ENCODE data around the gene CTSV.
"Not testable (repeated sequence)": the region's sequence is repeated elsewhere in the genome, so short reads cannot be mapped to it uniquely, and the experiment has no call there.

Gene CTSV

GRCh38 chr9:97038611-97039513 is at the start of gene CTSV:
Gene CTSV, minus strand, starts transcription at chr9:97039142. Its CDS starts 1,099 bp downstream, at chr9:97038043.
- H3K4me3 ChIP-seq = peak within 1 kb of the TSS; percentile 18 to 57 (median 50)
- peak within 1 kb of the TSS in 12 of 21 experiments; percentile 11 to 67 (median 44) for H3K27ac ChIP-seq

- not testable (repeated sequence) for H3K4me3 ChIP-seq, H3K27ac ChIP-seq
Observed at GRCh38 chr9:97087668-97088215, 48.8 kb upstream of the CTSV start.

DNA sequence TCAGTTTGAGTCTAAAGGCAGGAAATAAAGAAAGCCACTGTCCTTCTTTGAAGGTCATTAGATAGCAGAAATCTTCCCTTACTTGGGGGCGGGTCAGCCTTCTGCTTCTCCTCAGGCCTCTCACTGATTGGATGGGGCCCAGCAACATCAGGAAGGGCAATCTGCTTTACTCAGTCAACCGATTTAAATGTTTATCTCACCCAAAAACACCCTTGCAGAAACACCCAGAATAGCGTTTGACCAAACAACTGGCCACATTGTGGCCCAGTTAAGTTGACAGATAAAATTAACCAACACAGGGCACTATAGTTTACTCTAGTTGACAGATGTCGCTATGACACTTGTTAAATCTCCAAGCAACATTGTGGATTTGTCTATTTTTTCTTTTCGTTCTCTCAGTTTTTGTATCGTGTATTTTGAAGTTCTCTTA is 45.6 kb upstream of the CTSV start:
- not testable (repeated sequence) for H3K27ac ChIP-seq

DNA sequence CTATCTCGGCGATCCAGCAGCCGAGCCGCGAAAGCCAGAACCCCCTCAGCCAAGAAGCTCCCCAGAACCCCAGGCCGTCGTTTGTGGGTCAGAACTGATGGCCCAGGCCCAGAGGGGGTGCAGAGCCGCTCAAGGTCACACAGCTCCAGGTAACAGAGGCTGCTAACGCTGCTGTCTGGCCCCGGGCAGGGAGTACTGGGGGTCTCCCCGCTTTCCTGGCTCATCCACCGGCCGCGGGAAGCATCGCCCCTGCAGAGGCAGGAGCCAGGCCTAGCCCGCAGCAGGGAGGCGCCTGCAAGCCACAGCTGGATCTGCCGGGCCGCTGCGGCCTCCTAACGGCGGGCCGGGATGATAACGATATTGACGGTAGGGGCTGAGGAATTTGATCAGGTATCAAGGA is 39.4 kb upstream of the CTSV start:
- Histone ChIP-seq H3K4me3 (no peak overlapping the region), H3K27ac (no peak overlapping the region)

More for the DNA sequence above, 45.6 kb upstream of the CTSV start:
- not testable (repeated sequence) for H3K4me3 ChIP-seq

DNA sequence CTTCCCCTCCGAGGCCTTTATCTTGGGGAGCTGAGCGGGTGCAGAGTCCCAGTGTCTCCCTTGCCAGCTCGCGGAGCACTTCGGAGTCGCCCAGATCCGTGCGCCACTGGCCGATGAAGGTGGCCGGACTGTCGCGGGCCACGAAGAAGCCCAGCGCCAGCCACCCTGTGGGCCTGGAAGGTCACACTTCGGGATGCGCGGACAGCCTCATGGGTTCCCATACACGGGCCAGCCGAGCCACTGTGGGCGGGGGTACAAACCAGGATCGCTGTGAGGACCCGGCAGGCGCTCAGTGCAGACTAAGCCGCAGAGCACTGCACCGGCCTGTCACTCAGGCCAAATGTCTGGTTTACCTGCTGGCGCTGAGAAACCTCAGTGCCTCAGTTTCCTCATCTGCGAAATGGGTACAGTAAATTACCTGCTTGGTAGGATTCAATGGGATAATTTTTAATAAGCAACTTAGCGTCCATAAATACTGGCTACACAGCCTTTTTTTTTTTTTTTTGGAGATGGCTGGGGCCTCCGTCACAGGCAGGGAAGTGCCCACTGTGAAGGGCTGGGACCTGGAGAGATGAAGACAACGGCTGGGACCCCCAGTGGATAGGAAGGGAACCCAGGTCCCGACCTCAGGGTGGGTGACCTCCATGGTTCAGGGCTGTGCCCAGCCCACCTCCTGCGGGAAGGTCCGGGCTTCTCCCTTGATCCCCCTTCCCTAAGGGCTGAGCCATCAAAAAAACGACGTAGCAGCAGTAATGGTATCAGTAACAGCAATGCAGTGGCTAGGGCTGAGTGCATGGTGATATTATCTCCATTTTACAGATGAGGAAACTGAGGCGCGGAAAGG is 38.7 kb upstream of the CTSV start:
- no peak overlapping the region for H3K4me3 ChIP-seq
- H3K27ac ChIP-seq = no peak overlapping the region

GRCh38 chr9:97076731-97077451 is 37.9 kb upstream of the CTSV start:
- H3K27ac ChIP-seq, H3K4me3 ChIP-seq: not testable (repeated sequence)

GRCh38 chr9:97076238-97076637 is 37.3 kb upstream of the CTSV start:
- no peak overlapping the region for H3K27ac ChIP-seq
- H3K4me3 ChIP-seq = no peak overlapping the region

- Histone ChIP-seq H3K27ac (no peak overlapping the region), H3K4me3 (no peak overlapping the region)
Observed at GRCh38 chr9:97075289-97075985, 36.5 kb upstream of the CTSV start.

GRCh38 chr9:97073506-97073905 is 34.6 kb upstream of the CTSV start:
- Histone ChIP-seq H3K27ac (no peak overlapping the region), H3K4me3 (no peak overlapping the region)

GRCh38 chr9:97072285-97072776 is 33.4 kb upstream of the CTSV start:
- Histone ChIP-seq H3K4me3 (no peak overlapping the region), H3K27ac (no peak overlapping the region)

DNA sequence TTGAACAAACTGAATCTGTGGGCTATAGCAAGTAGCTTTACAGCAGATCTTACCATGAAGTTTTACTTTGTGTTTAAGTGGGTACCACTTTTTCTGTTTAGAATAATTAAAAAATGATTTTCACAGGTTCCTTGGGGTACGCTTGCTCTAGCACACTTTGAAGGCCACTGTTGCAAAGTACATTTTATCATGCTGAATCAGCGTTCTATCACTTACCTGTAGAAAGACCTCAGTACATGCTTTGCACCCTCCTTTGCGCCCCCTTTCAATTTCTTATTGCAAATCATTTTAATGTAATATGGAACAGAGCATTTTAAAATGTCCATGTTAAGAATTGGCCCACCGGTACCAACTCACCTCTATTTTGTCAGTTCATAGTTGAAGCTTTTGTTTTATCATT is 31.4 kb upstream of the CTSV start:
- not testable (repeated sequence) for H3K27ac ChIP-seq, H3K4me3 ChIP-seq

DNA sequence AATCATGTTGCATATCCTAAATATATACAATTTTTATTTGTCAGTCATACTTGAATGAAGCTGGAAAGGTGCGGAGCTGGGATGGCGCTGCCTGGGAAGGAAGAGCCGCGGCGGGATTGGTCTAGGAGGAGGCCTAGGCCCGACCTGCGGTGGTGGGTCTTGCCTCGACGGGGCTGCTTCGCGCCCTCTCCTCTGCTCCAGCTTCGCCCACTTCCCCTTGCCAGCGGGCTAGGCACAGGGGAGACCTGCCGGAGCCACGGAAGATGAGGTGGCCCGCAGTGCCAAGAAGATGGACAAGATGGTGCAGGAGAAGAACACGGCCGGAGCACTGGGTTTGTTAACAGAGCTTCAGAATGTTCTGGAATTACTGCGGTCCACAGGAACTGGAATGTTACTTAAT is 28.5 kb upstream of the CTSV start:
- Histone ChIP-seq H3K4me3 (no peak overlapping the region), H3K27ac (no peak overlapping the region)

- H3K4me3 ChIP-seq = no peak overlapping the region
- H3K27ac ChIP-seq = no peak overlapping the region
Observed at GRCh38 chr9:97064176-97064575, 25.2 kb upstream of the CTSV start.

GRCh38 chr9:97060796-97061195 is 21.9 kb upstream of the CTSV start:
- H3K27ac ChIP-seq = no peak overlapping the region
- no peak overlapping the region for H3K4me3 ChIP-seq

DNA sequence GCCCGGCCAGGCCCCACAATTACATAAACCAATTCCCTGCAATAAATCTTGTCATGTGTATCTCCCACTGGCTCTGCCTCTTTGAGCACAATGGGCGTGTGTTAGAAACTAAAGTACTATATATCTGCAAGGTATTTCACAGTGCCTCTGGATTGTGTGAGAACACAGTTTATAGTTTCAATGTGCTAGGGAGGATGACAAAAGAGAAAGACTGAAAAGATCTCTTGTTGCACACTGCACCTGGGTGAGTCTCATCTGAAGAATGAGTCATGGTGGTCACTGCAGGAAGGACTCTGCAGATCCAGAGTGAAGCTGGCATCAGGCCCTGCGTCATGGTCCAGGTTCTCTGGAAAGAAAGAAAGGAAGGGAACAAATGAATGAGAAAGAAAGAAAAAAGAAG is 20.7 kb upstream of the CTSV start:
- no peak overlapping the region for H3K4me3 ChIP-seq
- H3K27ac ChIP-seq = no peak overlapping the region

DNA sequence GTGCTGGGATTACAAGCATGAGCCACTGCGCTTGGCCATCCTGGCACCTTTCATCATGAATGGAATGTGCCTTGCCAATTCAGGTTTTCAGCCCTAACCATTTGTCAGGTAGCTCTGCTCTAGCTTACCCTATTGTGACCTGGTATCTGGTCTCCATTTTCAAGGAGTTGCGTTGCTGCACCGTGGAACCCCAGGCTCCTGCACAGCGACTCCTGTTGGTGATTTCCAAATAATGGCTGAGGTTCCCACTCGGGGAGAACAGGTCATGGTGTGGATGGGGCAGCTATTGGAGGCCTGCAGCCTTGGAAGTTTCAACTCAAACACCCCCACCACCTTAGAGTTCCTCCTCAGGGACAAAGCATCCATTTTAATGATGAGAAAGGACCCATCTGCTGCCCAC is 18.7 kb upstream of the CTSV start:
- Histone ChIP-seq H3K27ac (no peak overlapping the region), H3K4me3 (no peak overlapping the region)

DNA sequence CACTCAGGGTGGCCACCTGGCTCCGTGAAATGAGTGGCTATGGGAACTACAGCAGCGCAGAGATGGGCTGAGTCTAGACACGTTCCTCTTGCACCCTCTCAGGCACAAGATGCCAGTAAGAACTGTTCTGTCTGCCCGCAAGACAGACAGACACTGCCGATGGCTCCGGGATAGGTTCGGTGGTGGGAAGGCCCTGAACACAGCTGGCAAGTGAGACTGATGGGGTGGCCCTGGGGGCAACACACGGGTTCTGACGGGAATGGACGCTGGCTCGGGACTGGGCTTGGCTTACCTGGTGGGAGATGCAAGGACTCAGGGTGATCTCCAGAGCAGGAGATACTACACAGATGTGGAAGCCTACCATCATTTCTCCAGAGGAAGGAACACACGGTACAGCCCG is 16.9 kb upstream of the CTSV start:
- H3K4me3 ChIP-seq, H3K27ac ChIP-seq: not testable (repeated sequence)

- H3K27ac ChIP-seq = no peak overlapping the region
- H3K4me3 ChIP-seq = no peak overlapping the region
Observed at GRCh38 chr9:97053717-97054116, 14.8 kb upstream of the CTSV start.

GRCh38 chr9:97052735-97053134 is 13.8 kb upstream of the CTSV start:
- Histone ChIP-seq H3K4me3 (no peak overlapping the region), H3K27ac (no peak overlapping the region)
